ENCODE results near the gene RASAL3.

Gene RASAL3

GRCh38 chr19:15432629-15433518 lies 31.5 kb downstream of the RASAL3 start:
- peak; percentile 95 for DNase-seq

- DNase-seq, result no peak
These were observed 32.3 kb downstream of the RASAL3 start for GRCh38 chr19:15432018-15432494.

GRCh38 chr19:15431396-15432017 lies 32.8 kb downstream of the RASAL3 start:
- DNase-seq, result no peak

- no peak for DNase-seq
These were observed 33.7 kb downstream of the RASAL3 start for GRCh38 chr19:15430526-15431120.

GRCh38 chr19:15429825-15430467 lies 34.4 kb downstream of the RASAL3 start:
- no peak for DNase-seq

- DNase-seq, result peak; percentile 16
These were observed 35.2 kb downstream of the RASAL3 start for GRCh38 chr19:15428956-15429824.

GRCh38 chr19:15427991-15428471 lies 36.3 kb downstream of the RASAL3 start:
- DNase-seq, result no peak

GRCh38 chr19:15427350-15427700 lies 37.0 kb downstream of the RASAL3 start:
- DNase-seq, result peak; percentile 12

GRCh38 chr19:15426485-15427349 lies 37.6 kb downstream of the RASAL3 start:
- peak; percentile 13 for DNase-seq

- peak; percentile 11 for DNase-seq
These were observed 38.9 kb downstream of the RASAL3 start for GRCh38 chr19:15425321-15425950.

- peak; percentile 24 for DNase-seq
These were observed 39.6 kb downstream of the RASAL3 start for GRCh38 chr19:15424692-15425272.

GRCh38 chr19:15424121-15424520 lies 40.2 kb downstream of the RASAL3 start:
- DNase-seq, result peak; percentile 18

- DNase-seq, result peak; percentile 12
These were observed 41.2 kb downstream of the RASAL3 start for GRCh38 chr19:15423130-15423529.

GRCh38 chr19:15422296-15423075 lies 41.9 kb downstream of the RASAL3 start:
- peak; percentile 17 for DNase-seq

- peak; percentile 87 for DNase-seq
These were observed 42.6 kb downstream of the RASAL3 start for GRCh38 chr19:15421721-15422260.

GRCh38 chr19:15421136-15421695 lies 43.1 kb downstream of the RASAL3 start:
- no peak for DNase-seq

GRCh38 chr19:15419413-15420025 lies 44.8 kb downstream of the RASAL3 start:
- no peak for DNase-seq

Data from right hindlimb (tissue), 1 donor.